Chondrocyte (in vitro differentiated cells): ENCODE measurements around the gene GAL. TPM values are rescaled to one million over a fixed set of nuclear protein-coding genes. Genes with fewer than 3 reads are reported as not detected.

Experiments
- DNase-seq: peaks from one replicate; pipeline ENCODE4 v3.0.0; 2021; ENCODE audit warnings: mixed read lengths, low spot score
- H3K27ac Mint-ChIP-seq: one replicate; pipeline ENCODE4 v1.8.0; 2021; ENCODE audit warnings: mild to moderate bottlenecking, moderate library complexity, mixed read lengths; ENCODE audit not compliant: unreplicated experiment
- H3K27me3 Mint-ChIP-seq: 2 replicates; pipeline ENCODE4 v1.8.0; 2021; ENCODE audit warnings: low read depth, mixed read lengths
- H3K36me3 Mint-ChIP-seq: 2 replicates; pipeline ENCODE4 v1.8.0; 2021; ENCODE audit warnings: low read depth, mixed read lengths
- H3K4me1 Mint-ChIP-seq: 2 replicates; pipeline ENCODE4 v1.8.0; 2021; ENCODE audit warnings: low read depth, mild to moderate bottlenecking, mixed read lengths
- H3K4me3 Mint-ChIP-seq: one replicate; pipeline ENCODE4 v1.8.0; 2021; ENCODE audit warnings: mild to moderate bottlenecking, moderate library complexity, mixed read lengths; ENCODE audit not compliant: unreplicated experiment
- H3K9me3 Mint-ChIP-seq: 2 replicates; pipeline ENCODE4 v1.8.0; 2021; ENCODE audit warnings: low read depth, mixed read lengths
- CTCF ChIP-seq: fragments of 200-600 bp; sonication (generic); IDR thresholded peaks from 2 replicates; pipeline ENCODE4 v1.5.0; 2021; ENCODE audit warnings: antibody characterized with exemption, mild to moderate bottlenecking, moderate library complexity
- total RNA-seq: library from RNA; stranded (reverse); gene quantifications from 3 replicates; pipeline ENCODE4 v1.2.1, GENCODE V29; 2021

GAL gene
- total RNA-seq, 1 donor from 2014 or later, result 0.90 TPM

DNA sequence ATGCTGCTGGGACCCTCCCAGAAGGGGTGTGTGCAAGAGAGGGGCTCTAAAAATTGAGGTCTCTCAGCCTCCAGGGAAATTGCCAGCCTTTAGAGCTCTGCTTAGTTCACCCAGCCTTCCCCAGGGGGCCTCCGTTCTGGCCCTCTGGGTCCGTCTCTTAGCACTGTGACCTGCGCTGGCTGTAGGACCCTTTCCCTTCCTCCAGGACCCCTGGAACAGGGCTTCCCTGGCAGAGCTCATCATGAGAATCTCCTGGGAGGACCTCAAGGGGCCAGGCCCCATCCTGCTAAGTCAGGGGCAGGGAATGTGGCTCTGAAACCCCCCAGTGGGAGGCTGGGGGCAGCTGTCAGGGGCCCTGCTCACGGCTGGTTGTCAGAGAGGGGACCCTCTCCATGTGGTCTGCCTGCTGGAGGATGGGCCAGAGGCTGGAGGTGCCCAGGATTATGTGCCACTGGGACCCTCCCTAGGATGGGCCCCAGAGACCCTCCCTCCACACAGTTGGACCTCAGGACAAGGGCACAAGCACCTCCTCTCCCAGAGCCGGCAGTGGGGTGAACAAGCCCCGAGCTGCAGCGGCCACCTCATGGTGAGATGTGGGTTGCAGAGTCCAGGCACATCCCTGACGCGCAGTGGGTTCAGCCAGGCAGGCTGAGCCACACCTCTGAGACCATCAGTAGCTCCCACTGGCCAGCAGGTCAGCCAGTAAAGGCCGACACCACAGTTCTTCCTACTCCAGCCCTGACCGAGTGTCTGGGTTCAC lies 27.1 kb upstream of the GAL start:
- DNase-seq, result no peak
- H3K9me3 Mint-ChIP-seq, result peaks cover 7% of the 10 kb centered on the region
- H3K4me3 Mint-ChIP-seq, result no peak overlapping the region
- peaks cover 16% of the 10 kb centered on the region for H3K4me1 Mint-ChIP-seq
- TF ChIP-seq CTCF, result no peak
- peaks cover 31% of the 10 kb centered on the region for H3K27me3 Mint-ChIP-seq
- no peak overlapping the region for H3K27ac Mint-ChIP-seq
- H3K36me3 Mint-ChIP-seq, result peaks cover 1% of the 10 kb centered on the region

DNA sequence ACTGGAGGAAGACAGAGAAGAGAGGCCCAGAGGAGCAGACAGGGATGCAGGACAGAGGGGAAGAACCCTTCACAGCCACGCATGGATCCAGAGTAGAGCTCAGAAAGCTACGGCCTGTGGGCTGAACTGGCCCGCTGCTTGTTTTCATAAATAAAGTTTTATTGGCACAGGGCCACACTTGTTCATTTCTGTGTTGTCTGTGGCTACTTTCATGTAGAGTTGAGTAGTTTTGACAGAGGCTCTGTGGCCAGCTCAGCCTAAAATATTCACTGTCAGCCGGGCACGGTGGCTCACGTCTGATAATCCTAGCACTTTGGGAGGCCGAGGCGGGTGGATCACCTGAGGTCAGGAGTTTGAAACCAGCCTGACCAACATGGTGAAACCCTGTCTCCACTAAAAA lies 26.2 kb upstream of the GAL start:
- no peak for DNase-seq
- TF ChIP-seq CTCF, result no peak
- Mint-ChIP-seq H3K9me3 (peaks cover 7% of the 10 kb centered on the region), H3K27me3 (peaks cover 37% of the 10 kb centered on the region), H3K4me3 (no peak overlapping the region), H3K27ac (no peak overlapping the region), H3K4me1 (peaks cover 16% of the 10 kb centered on the region), H3K36me3 (peaks cover 4% of the 10 kb centered on the region)

GRCh38 chr11:68658661-68659060 lies 25.7 kb upstream of the GAL start:
- Mint-ChIP-seq H3K27ac (peak overlapping the region; percentile 37), H3K4me3 (no peak overlapping the region)

GRCh38 chr11:68659158-68659921 lies 25.0 kb upstream of the GAL start:
- no peak for TF ChIP-seq CTCF
- Mint-ChIP-seq H3K27ac (peak overlapping the region; percentile 37), H3K36me3 (peaks cover 4% of the 10 kb centered on the region), H3K27me3 (peaks cover 45% of the 10 kb centered on the region), H3K9me3 (peaks cover 7% of the 10 kb centered on the region), H3K4me3 (no peak overlapping the region), H3K4me1 (peaks cover 16% of the 10 kb centered on the region)
- DNase-seq, result no peak

More at GRCh38 chr11:68658661-68659060, 25.7 kb upstream of the GAL start:
- H3K36me3 Mint-ChIP-seq, result peaks cover 4% of the 10 kb centered on the region
- H3K4me1 Mint-ChIP-seq, result peaks cover 16% of the 10 kb centered on the region
- peaks cover 7% of the 10 kb centered on the region for H3K9me3 Mint-ChIP-seq
- H3K27me3 Mint-ChIP-seq, result peaks cover 42% of the 10 kb centered on the region
- DNase-seq, result no peak
- TF ChIP-seq CTCF, result no peak

GRCh38 chr11:68660066-68660810 lies 24.1 kb upstream of the GAL start:
- no peak for DNase-seq
- Mint-ChIP-seq H3K36me3 (peaks cover 4% of the 10 kb centered on the region), H3K4me3 (no peak overlapping the region), H3K4me1 (peaks cover 16% of the 10 kb centered on the region), H3K27ac (no peak overlapping the region), H3K9me3 (peaks cover 4% of the 10 kb centered on the region), H3K27me3 (peaks cover 54% of the 10 kb centered on the region)
- no peak for TF ChIP-seq CTCF
